PC-3 (cell line): ENCODE data around the gene SORBS2. TPM values are rescaled to one million over a fixed set of nuclear protein-coding genes. Genes with fewer than 3 reads are reported as not detected.

Experiments used
- ATAC-seq: fragments of 200-7000 bp; cut with Tn5 transposase; 2 replicates; pipeline ENCODE4 v1.9.1; 2020; ENCODE audit warnings: mild to moderate bottlenecking, moderate library complexity
- BruUV-seq: library from RNA; stranded (reverse); fragments of 400-500 nt; replicated peaks from 2 replicates; lab custom pipeline; 2021; lab: Mats Ljungman, UMichigan
- CTCF ChIA-PET: fragments of 300-600 bp; sonication (Branson Sonifier 250); formaldehyde crosslinking; loops from one replicate; lab custom pipeline; 2022; ENCODE audit warnings: antibody characterized with exemption; lab: Charles Lee
- POLR2A ChIA-PET: fragments of 300-600 bp; sonication (Branson Sonifier 250); formaldehyde crosslinking; loops from one replicate; lab custom pipeline; 2022; ENCODE audit warnings: antibody characterized with exemption; ENCODE audit not compliant: unreplicated experiment; lab: Charles Lee
- DNase-seq: peaks from one replicate; pipeline ENCODE4 v3.0.0-alpha.2; 2015
- H2AFZ ChIP-seq: fragments of 300-600 bp; sonication (generic); 2 replicates; pipeline ENCODE4 v1.6.0; 2016; ENCODE audit warnings: antibody characterized with exemption, low read length
- H3F3A ChIP-seq: fragments of 300-600 bp; sonication (generic); one replicate; pipeline ENCODE4 v1.6.0; 2017; ENCODE audit warnings: antibody characterized with exemption, low read length, control low read depth, mild to moderate bottlenecking; ENCODE audit not compliant: unreplicated experiment
- H3K27ac ChIP-seq: fragments of 300-600 bp; sonication (generic); 2 replicates; pipeline ENCODE4 v1.5.1; 2016; ENCODE audit warnings: mild to moderate bottlenecking, low read length
- H3K27me3 ChIP-seq: fragments of 300-600 bp; sonication (generic); 2 replicates; pipeline ENCODE4 v1.6.1; 2016; ENCODE audit warnings: low read length, mixed read lengths
- H3K36me3 ChIP-seq: fragments of 300-600 bp; sonication (generic); 2 replicates; pipeline ENCODE4 v1.6.1; 2016; ENCODE audit warnings: low read depth, mixed run types, low read length, mixed read lengths
- H3K4me1 ChIP-seq: fragments of 300-600 bp; sonication (generic); 2 replicates; pipeline ENCODE4 v1.5.1; 2016; ENCODE audit warnings: low read length; ENCODE audit not compliant: insufficient read depth
- H3K4me2 ChIP-seq: fragments of 300-600 bp; sonication (generic); 2 replicates; pipeline ENCODE4 v1.6.0; 2016; ENCODE audit warnings: low read length
- H3K4me3 ChIP-seq: fragments of 300-600 bp; sonication (generic); 2 replicates; pipeline ENCODE4 v1.5.1; 2016; ENCODE audit warnings: mild to moderate bottlenecking, low read length, mixed read lengths
- H3K79me2 ChIP-seq: fragments of 300-600 bp; sonication (generic); 2 replicates; pipeline ENCODE4 v1.6.1; 2017; ENCODE audit warnings: low read length, mixed read lengths
- H3K9ac ChIP-seq: fragments of 300-600 bp; sonication (generic); 2 replicates; pipeline ENCODE4 v1.6.0; 2016; ENCODE audit warnings: mild to moderate bottlenecking, low read length
- H3K9me2 ChIP-seq: fragments of 300-600 bp; sonication (generic); replicated peaks from 2 replicates; pipeline ENCODE4 v1.6.1; 2016; ENCODE audit warnings: mixed run types, low read length, mixed read lengths
- H3K9me3 ChIP-seq: fragments of 300-600 bp; sonication (generic); 2 replicates; pipeline ENCODE4 v1.6.1; 2016; ENCODE audit warnings: low read length, mixed read lengths
- H4K20me1 ChIP-seq: fragments of 300-600 bp; sonication (generic); 2 replicates; pipeline ENCODE4 v1.6.1; 2016; ENCODE audit warnings: low read length, mixed read lengths
- EZH2 ChIP-seq: fragments of 300-600 bp; sonication (generic); IDR thresholded peaks from one replicate; pipeline ENCODE4 v1.6.1; 2017; ENCODE audit warnings: antibody characterized with exemption, mild to moderate bottlenecking, low read length; ENCODE audit not compliant: unreplicated experiment
- EZH2phosphoT487 ChIP-seq: fragments of 300-600 bp; sonication (generic); IDR thresholded peaks from 2 replicates; pipeline ENCODE4 v1.6.1; 2018; ENCODE audit warnings: mild to moderate bottlenecking, antibody characterized with exemption, low read length, borderline replicate concordance
- intact Hi-C: fragments of 100-400 bp; cut with micrococcal nuclease; formaldehyde crosslinking; loops from 2 replicates; pipeline ENCODE4 v1.9.0; 2023
- total RNA-seq: library from RNA; depleted of rRNA; stranded (reverse); fragments of >200 nt; gene quantifications from 2 replicates; pipeline ENCODE4 v1.2.3, GENCODE V29; 2014
- TF ChIP-seq, protein P1 (sequence below): fragments of 300-600 bp; sonication (generic); conservative IDR thresholded peaks from 2 replicates; pipeline ENCODE4 v1.5.1; 2017; ENCODE audit warnings: antibody characterized with exemption, low read depth, mild to moderate bottlenecking, low read length

Gene SORBS2
- total RNA-seq, 1 experiment from 2014 or later = 3.6 TPM

DNA sequence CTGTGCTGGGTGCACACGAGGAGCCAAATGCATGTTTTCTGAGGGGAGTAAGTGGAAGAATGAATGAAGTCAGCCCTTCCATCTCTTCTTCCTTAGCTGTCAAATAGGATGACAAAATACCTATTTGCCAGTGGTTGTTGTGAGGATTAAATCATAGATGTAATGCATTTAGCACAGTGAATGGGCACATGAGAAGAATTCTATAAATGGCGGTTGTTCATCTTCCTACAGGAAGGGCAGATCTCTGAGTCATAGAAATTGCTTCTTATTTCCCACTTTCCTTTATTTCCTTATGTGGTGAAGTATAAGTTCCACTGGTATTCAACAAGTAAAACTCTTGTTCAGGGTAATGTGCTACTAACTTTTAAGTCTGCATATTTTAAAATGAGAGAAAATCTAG is 83.1 kb downstream of the SORBS2 start:
- H2AFZ ChIP-seq = no peak overlapping the region
- no peaks in the 10 kb centered on the region for H3K9me2 ChIP-seq
- no peaks in the 10 kb centered on the region for H4K20me1 ChIP-seq
- H3K27me3 ChIP-seq = no peaks in the 10 kb centered on the region
- intact Hi-C loops = no loop called here
- H3K9me3 ChIP-seq = no peaks in the 10 kb centered on the region
- POLR2A ChIA-PET = no interaction called here
- BruUV-seq = no TSS peak
- TF ChIP-seq EZH2 (no peak), EZH2phosphoT487 (no peak)
- TF ChIP-seq, protein P1, sequence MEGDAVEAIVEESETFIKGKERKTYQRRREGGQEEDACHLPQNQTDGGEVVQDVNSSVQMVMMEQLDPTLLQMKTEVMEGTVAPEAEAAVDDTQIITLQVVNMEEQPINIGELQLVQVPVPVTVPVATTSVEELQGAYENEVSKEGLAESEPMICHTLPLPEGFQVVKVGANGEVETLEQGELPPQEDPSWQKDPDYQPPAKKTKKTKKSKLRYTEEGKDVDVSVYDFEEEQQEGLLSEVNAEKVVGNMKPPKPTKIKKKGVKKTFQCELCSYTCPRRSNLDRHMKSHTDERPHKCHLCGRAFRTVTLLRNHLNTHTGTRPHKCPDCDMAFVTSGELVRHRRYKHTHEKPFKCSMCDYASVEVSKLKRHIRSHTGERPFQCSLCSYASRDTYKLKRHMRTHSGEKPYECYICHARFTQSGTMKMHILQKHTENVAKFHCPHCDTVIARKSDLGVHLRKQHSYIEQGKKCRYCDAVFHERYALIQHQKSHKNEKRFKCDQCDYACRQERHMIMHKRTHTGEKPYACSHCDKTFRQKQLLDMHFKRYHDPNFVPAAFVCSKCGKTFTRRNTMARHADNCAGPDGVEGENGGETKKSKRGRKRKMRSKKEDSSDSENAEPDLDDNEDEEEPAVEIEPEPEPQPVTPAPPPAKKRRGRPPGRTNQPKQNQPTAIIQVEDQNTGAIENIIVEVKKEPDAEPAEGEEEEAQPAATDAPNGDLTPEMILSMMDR = no peak
- DNase-seq = no peak
- H3F3A ChIP-seq = no peaks in the 10 kb centered on the region
- H3K4me1 ChIP-seq = no peaks in the 10 kb centered on the region
- H3K36me3 ChIP-seq = no peaks in the 10 kb centered on the region
- no peak overlapping the region for H3K27ac ChIP-seq
- H3K4me3 ChIP-seq = no peak overlapping the region
- no peak overlapping the region for H3K9ac ChIP-seq
- no peak overlapping the region for H3K4me2 ChIP-seq
- no peak for ATAC-seq
- CTCF ChIA-PET = no interaction called here
- no peaks in the 10 kb centered on the region for H3K79me2 ChIP-seq

DNA sequence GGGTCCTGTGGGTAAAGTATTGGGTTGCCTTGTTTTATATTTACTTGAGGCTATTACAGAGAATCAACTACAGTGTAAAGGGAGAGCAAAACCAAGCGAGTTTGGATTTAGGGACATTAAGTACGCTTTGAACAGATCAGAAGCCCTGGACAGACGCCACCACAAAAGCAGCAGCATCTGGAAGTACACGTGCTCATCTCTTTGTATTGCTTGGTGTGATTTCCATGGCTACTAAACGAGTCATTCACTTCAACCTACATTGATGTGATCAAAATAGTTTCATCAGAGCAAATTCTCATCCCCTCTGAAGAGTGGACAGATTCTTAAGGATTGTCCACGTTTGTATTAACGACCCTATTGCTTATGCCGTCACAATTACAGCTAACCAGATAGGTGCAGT is 85.1 kb downstream of the SORBS2 start:
- no peaks in the 10 kb centered on the region for H4K20me1 ChIP-seq
- no peak overlapping the region for H2AFZ ChIP-seq
- ChIA-PET CTCF (no interaction called here), POLR2A (no interaction called here)
- H3K79me2 ChIP-seq = no peaks in the 10 kb centered on the region
- no peak overlapping the region for H3K9ac ChIP-seq
- no peak overlapping the region for H3K4me2 ChIP-seq
- peaks cover 3% of the 10 kb centered on the region; the same call in 1 of the 2 replicates for H3K4me1 ChIP-seq
- H3K36me3 ChIP-seq = no peaks in the 10 kb centered on the region
- no peak overlapping the region for H3K27ac ChIP-seq
- H3K27me3 ChIP-seq = no peaks in the 10 kb centered on the region
- ATAC-seq (no peak), DNase-seq (no peak)
- no peak for TF ChIP-seq EZH2phosphoT487
- TF ChIP-seq, protein P1 = no peak
- TF ChIP-seq EZH2 = no peak
- intact Hi-C loops = no loop called here
- H3K4me3 ChIP-seq = no peak overlapping the region
- H3K9me2 ChIP-seq = no peaks in the 10 kb centered on the region
- BruUV-seq = no TSS peak
- H3K9me3 ChIP-seq = no peaks in the 10 kb centered on the region
- no peaks in the 10 kb centered on the region for H3F3A ChIP-seq

DNA sequence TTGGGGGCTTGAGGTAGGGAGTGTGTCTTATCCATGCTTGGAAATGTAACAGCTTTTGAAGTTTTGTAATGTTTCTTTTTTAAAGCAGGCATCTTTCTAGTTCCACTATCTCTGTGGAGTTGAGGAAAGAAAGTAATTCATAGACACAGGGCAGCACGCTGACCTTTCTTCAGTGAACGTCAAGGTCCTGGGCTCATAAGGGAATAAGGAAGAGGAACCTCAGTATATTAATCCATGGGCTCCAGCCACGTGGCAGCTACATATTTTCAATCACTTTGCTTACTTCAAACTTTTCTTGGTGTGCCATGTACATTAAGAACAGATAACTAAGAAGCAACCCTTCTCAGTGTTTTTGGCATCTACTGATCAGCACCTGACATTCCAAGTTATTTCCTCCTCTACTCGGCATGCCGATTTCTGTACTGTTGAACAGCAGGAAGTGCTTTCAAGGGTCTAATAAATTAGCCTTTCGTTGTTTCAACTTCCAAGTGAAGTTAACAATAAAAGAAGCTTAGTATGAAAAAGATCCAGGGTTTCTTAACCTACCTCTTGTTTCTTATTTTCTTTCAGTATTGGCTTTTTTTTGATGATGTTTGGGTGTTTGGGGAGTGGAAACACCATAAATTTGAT is 88.2 kb downstream of the SORBS2 start:
- no peak for DNase-seq
- H3F3A ChIP-seq = no peaks in the 10 kb centered on the region
- H3K79me2 ChIP-seq = no peaks in the 10 kb centered on the region
- H3K9ac ChIP-seq = no peak overlapping the region
- no peak overlapping the region for H3K27ac ChIP-seq
- H3K4me2 ChIP-seq = no peak overlapping the region
- peaks cover 9% of the 10 kb centered on the region; the same call in 1 of the 2 replicates for H3K4me1 ChIP-seq
- no peaks in the 10 kb centered on the region for H4K20me1 ChIP-seq
- intact Hi-C loops = no loop called here
- ChIA-PET POLR2A (no interaction called here), CTCF (no interaction called here)
- no peak for ATAC-seq
- no peak overlapping the region for H3K4me3 ChIP-seq
- TF ChIP-seq EZH2 = no peak
- TF ChIP-seq, protein P1 = no peak
- no peak for TF ChIP-seq EZH2phosphoT487
- H3K27me3 ChIP-seq = no peaks in the 10 kb centered on the region
- H3K9me3 ChIP-seq = no peaks in the 10 kb centered on the region
- H3K9me2 ChIP-seq = no peaks in the 10 kb centered on the region
- H3K36me3 ChIP-seq = no peaks in the 10 kb centered on the region
- no peak overlapping the region for H2AFZ ChIP-seq
- no TSS peak for BruUV-seq
